Activated CD4-positive, alpha-beta T cell treated with anti-CD3 and anti-CD28 coated beads for 36 hours (primary cell): Measurements from ENCODE around the gene CDSN. TPM values are rescaled to one million over a fixed set of nuclear protein-coding genes. Genes with fewer than 3 reads are reported as not detected.
A peak's percentile ranks its signal among the peaks of the same experiment; 100 is the strongest.
"Not testable (repeated sequence)": the region's sequence is repeated elsewhere in the genome, so short reads cannot be mapped to it uniquely, and the experiment has no call there.

ENCODE experiments used
- ATAC-seq: fragments of 200-7000 bp; cut with Tn5 transposase; one replicate; pipeline ENCODE4 v1.10.0; 2021; ENCODE audit warnings: mild to moderate bottlenecking, moderate library complexity
- CTCF ChIA-PET: fragments of 350-600 bp; sonication (Branson Sonifier 250); formaldehyde crosslinking; loops from one replicate; lab custom pipeline; 2021; ENCODE audit warnings: antibody characterized with exemption; lab: Charles Lee
- POLR2A ChIA-PET: fragments of 350-600 bp; sonication (Branson Sonifier 250); formaldehyde crosslinking; loops from one replicate; lab custom pipeline; 2021; ENCODE audit warnings: antibody characterized with exemption, inconsistent platforms; lab: Charles Lee
- DNase-seq: peaks from one replicate; pipeline ENCODE4 v3.0.0-alpha.2; 2020
- H3K27ac Mint-ChIP-seq: one replicate; pipeline ENCODE4 v1.8.0; 2021; ENCODE audit warnings: mixed read lengths
- H3K27me3 Mint-ChIP-seq: one replicate; pipeline ENCODE4 v1.8.0; 2021; ENCODE audit warnings: mixed read lengths
- H3K36me3 Mint-ChIP-seq: one replicate; pipeline ENCODE4 v1.8.0; 2021; ENCODE audit warnings: low read depth, mixed read lengths
- H3K4me1 Mint-ChIP-seq: one replicate; pipeline ENCODE4 v1.8.0; 2021; ENCODE audit warnings: mixed read lengths
- H3K4me3 Mint-ChIP-seq: one replicate; pipeline ENCODE4 v1.8.0; 2021; ENCODE audit warnings: mild to moderate bottlenecking, moderate library complexity, mixed read lengths
- H3K9me3 Mint-ChIP-seq: one replicate; pipeline ENCODE4 v1.8.0; 2021; ENCODE audit warnings: low read depth, mixed read lengths
- intact Hi-C, 2 experiments: fragments of 100-400 bp; cut with DNase I in 1 of 2; cut with micrococcal nuclease in 1 of 2; formaldehyde crosslinking; loops; one replicate each; pipeline versions ENCODE4 v1.14.2 to v1.15.1; 2022 to 2024; cut with DNase I, micrococcal nuclease
- total RNA-seq, 2 experiments: library from RNA; stranded (reverse); gene quantifications; one replicate each; pipeline ENCODE4 v1.2.3, GENCODE V29; 2021

CDSN gene
- total RNA-seq, 2 experiments from 2014 or later: not detected

DNA sequence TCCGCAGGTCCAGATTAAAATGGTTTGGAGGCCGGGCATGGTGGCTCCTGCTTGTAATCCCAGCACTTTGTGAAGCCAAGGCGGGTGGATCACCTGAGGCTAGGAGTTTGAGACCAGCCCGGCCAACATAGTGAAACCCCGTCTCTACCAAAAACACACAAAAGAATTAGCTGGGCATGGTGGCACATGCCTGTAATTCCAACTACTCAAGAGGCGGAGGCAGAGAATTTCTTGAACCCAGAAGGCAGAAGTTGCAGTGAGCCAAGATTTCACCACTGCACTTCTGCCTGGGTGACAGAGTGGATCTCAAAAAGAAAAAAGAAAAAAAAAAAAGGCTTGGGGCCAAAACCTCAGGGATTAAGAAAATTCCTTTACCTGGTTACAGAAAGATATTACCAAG is 38.4 kb downstream of the CDSN start:
- H3K27me3 Mint-ChIP-seq: no peaks in the 10 kb centered on the region
- intact Hi-C loops: loop anchor here in 1 of 2 experiments (10.0 kb wide), 1 partner anchor 347 kb away; no protein-coding TSS in a partner anchor
- H3K4me3 Mint-ChIP-seq: no peak overlapping the region
- H3K4me1 Mint-ChIP-seq: peaks cover 15% of the 10 kb centered on the region
- POLR2A ChIA-PET: no interaction called here
- DNase-seq: no peak
- no peak for ATAC-seq
- CTCF ChIA-PET: interaction anchor here (0.8 to 4.5 kb wide), 5 partner anchors 11 to 401 kb away, joined by 3 to 19 read pairs (median 5); no protein-coding TSS in a partner anchor
- H3K27ac Mint-ChIP-seq: no peak overlapping the region
- no peaks in the 10 kb centered on the region for H3K9me3 Mint-ChIP-seq
- H3K36me3 Mint-ChIP-seq: no peaks in the 10 kb centered on the region

DNA sequence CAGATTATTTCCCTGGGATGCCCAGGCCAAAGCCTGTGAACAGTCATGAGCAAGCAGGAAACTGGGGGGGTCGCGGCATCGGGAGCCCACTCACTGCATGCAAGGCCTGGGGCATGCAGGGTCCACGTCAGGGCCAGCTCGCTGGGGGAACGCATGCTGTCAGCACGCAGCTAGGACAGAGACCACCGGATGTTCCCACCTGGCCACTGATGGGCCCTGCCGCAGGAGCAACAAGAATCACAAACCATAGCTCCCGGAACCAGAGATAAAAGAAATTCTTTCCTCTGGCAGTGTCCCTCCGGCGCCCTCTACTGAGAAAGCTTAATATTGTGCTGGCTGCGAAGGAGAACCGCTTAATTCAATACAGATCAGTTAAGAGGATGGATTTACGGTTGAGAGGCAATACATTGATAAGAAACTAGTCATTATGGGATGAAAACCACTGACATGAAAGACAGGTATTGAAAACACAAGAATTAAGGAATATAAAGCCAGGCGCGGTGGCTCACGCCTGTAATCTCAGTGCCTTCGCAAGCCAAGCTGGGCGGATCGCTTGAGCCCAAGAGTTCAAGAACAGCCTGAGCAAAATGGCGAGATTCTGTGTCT is 40.5 kb downstream of the CDSN start:
- Mint-ChIP-seq H3K9me3 (no peaks in the 10 kb centered on the region), H3K36me3 (no peaks in the 10 kb centered on the region), H3K27me3 (no peaks in the 10 kb centered on the region), H3K4me3 (peak overlapping the region; percentile 49), H3K4me1 (peaks cover 13% of the 10 kb centered on the region), H3K27ac (no peak overlapping the region)
- ChIA-PET CTCF (interaction anchor here (0.6 to 4.6 kb wide), 55 partner anchors 10 to 817 kb away, joined by 3 to 70 read pairs (median 4); partner anchors contain the start of genes C6orf15, GTF2H4 and VARS2), POLR2A (interaction anchor here (0.6 to 1.1 kb wide), 6 partner anchors 117 to 349 kb away, joined by 3 to 4 read pairs (median 3); no protein-coding TSS in a partner anchor)
- intact Hi-C loops: loop anchor here (1.0 to 10.0 kb wide), 3 partner anchors 164 to 345 kb away; partner anchors contain the start of gene VARS2 (in 1 of the 2)
- DNase-seq (peak; percentile 82), ATAC-seq (peak; percentile 91)

DNA sequence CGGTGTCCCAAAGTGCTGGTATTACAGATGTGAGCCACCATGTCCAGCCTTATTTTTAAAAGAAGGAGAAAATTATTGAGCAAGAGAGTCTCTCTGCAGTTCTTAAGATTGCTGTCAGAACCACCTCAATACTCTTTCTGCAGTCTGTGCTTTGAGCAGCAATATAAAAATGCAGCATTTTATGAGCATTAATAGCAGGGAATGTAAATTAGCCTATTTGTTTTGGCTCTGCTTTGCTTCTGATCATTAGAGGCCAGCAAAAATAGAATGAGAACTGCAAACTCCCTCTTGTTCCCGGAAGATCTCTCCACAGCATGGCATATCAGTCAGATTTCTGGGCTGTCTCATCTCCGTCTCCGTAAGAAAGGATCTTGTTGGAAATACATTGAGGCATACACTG is 43.6 kb downstream of the CDSN start:
- POLR2A ChIA-PET: no interaction called here
- H3K4me1 Mint-ChIP-seq: peaks cover 10% of the 10 kb centered on the region

DNA sequence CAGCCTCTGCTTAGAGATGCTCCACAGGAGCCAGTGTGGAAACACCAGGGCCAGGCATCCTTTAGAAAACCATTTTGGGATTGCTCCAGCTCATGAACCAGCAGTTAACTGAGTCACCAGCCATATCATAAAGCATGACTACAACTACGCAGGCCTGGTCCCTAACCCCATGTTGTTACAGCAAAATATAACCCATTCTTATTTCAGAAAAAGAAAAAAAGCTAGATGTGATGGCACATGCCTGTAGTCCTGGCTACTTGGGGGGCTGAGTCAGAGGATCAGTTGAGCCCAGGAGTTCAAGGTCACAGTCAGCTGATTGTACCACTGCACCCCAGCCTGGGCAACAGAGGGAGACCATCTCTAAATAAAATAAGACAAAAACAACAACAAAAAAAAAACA is 44.7 kb downstream of the CDSN start:
- H3K4me1 Mint-ChIP-seq: peaks cover 10% of the 10 kb centered on the region
- no peaks in the 10 kb centered on the region for H3K36me3 Mint-ChIP-seq
- ChIA-PET CTCF (interaction anchor here (0.6 kb wide), 1 partner anchor 973 kb away, joined by 4 read pairs; no protein-coding TSS in a partner anchor), POLR2A (no interaction called here)
- no peak overlapping the region for H3K27ac Mint-ChIP-seq
- no peaks in the 10 kb centered on the region for H3K9me3 Mint-ChIP-seq
- intact Hi-C loops: no loop called here
- no peak for DNase-seq
- H3K4me3 Mint-ChIP-seq: no peak overlapping the region
- no peak for ATAC-seq
- no peaks in the 10 kb centered on the region for H3K27me3 Mint-ChIP-seq

More for the DNA sequence above, 43.6 kb downstream of the CDSN start:
- H3K27ac Mint-ChIP-seq: no peak overlapping the region
- H3K36me3 Mint-ChIP-seq: no peaks in the 10 kb centered on the region
- H3K27me3 Mint-ChIP-seq: no peaks in the 10 kb centered on the region
- CTCF ChIA-PET: interaction anchor here (4.6 kb wide), 1 partner anchor 161 kb away, joined by 70 read pairs; the partner anchor contains the start of gene VARS2
- no peak for ATAC-seq
- DNase-seq: no peak
- H3K4me3 Mint-ChIP-seq: no peak overlapping the region
- intact Hi-C loops: no loop called here
- no peaks in the 10 kb centered on the region for H3K9me3 Mint-ChIP-seq

DNA sequence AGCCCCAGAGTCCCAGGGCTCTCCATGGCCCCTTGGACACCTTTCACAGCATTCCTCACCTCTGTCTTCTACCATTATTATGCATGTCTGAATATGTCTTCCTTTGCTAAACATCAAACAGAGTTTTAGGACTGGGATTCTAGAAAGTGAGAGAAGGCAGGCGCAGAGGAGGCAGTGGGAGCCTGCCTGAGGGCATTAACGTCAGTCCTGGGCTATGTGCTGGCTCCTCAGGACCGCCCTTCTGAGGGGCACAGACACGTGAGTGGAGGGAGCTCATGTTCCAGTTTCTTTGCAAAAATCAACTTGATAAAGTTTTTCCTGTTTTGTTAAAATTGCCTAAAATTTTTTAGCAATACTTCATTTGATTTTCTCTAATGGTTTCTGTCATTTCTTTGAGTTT is 45.8 kb downstream of the CDSN start:
- ChIA-PET CTCF (interaction anchor here (1.3 to 2.6 kb wide), 2 partner anchors 9 to 162 kb away, joined by 3 to 7 read pairs; no protein-coding TSS in a partner anchor), POLR2A (no interaction called here)
- Mint-ChIP-seq H3K27ac (no peak overlapping the region), H3K9me3 (no peaks in the 10 kb centered on the region), H3K27me3 (no peaks in the 10 kb centered on the region), H3K36me3 (no peaks in the 10 kb centered on the region), H3K4me3 (no peak overlapping the region), H3K4me1 (peaks cover 2% of the 10 kb centered on the region)
- intact Hi-C loops: no loop called here
- ATAC-seq (no peak), DNase-seq (no peak)

DNA sequence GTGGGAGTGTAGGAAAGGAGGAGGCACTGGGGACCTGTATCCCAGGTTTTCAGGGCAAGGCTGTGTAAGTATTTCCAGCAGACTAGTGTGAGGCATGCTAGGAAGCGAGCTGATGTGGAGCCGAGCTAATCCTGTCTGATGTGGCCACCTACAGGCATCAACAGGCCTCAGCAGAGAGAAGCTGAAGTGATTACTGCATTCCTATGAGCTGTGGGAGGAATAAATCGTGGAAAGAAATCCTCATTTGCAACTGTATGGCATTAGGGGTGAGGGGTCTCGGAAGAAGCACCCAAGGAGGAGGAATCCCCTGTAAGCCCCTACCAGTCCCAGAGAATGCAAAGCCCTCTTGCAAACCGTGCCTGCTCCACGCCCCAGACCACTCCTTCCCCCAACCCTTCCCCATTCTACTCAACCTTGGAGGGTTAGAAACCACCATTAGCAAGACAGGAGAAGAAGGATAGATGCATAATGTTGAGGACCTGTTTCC is 49.5 kb downstream of the CDSN start:
- peaks cover 2% of the 10 kb centered on the region for H3K4me1 Mint-ChIP-seq
- CTCF ChIA-PET: interaction anchor here (0.6 to 3.3 kb wide), 9 partner anchors 8 to 457 kb away, joined by 3 to 26 read pairs (median 4); no protein-coding TSS in a partner anchor
- H3K36me3 Mint-ChIP-seq: no peaks in the 10 kb centered on the region
- POLR2A ChIA-PET: no interaction called here
- no peak overlapping the region for H3K27ac Mint-ChIP-seq
- no peak overlapping the region for H3K4me3 Mint-ChIP-seq
- intact Hi-C loops: no loop called here
- no peak for DNase-seq
- H3K9me3 Mint-ChIP-seq: no peaks in the 10 kb centered on the region
- peaks cover 2% of the 10 kb centered on the region for H3K27me3 Mint-ChIP-seq
- peak; percentile 24 for ATAC-seq

DNA sequence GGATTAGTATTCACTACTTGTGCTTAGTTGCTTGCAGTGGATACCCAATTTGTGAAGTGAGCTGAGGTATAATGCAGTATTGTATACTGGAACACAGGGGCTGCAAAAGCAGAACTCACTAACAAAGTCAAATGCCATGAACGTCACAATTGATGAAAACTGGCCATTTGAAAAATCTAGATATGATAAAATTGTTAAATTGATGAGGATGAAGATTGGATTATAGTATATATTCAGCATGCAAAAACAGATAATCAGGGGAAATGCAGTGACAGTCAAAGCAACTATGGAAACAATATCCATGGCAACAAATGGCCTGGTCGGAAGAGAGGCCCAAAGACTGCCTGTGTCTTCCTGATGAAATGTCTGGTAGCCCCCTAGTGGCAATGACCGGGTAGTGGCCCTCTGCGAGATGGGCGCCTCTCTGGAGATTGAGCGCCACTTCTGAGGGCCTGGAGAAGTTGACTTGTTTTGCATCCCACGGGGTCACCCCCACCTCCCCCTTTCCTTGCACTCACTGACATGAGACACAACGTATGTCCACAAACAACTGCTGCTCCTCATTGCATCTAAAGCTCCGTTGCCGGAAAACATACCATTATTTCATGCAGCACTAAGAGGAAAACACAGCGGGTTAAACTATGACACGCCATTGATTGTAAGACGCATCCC is 51.4 kb downstream of the CDSN start:
- intact Hi-C loops: loop anchor here in 1 of 2 experiments (1.0 to 5.0 kb wide), 2 partner anchors 67 to 154 kb away; no protein-coding TSS in a partner anchor
- H3K36me3 Mint-ChIP-seq: no peaks in the 10 kb centered on the region
- peaks cover 2% of the 10 kb centered on the region for H3K4me1 Mint-ChIP-seq
- H3K9me3 Mint-ChIP-seq: no peaks in the 10 kb centered on the region
- peaks cover 2% of the 10 kb centered on the region for H3K27me3 Mint-ChIP-seq
- ChIA-PET CTCF (interaction anchor here (0.5 to 3.3 kb wide), 21 partner anchors 10 to 335 kb away, joined by 3 to 26 read pairs (median 3); partner anchors contain the start of gene VARS2), POLR2A (no interaction called here)
- H3K27ac Mint-ChIP-seq: no peak overlapping the region
- ATAC-seq (peak; percentile 99), DNase-seq (peak; percentile 82)
- H3K4me3 Mint-ChIP-seq: no peak overlapping the region

DNA sequence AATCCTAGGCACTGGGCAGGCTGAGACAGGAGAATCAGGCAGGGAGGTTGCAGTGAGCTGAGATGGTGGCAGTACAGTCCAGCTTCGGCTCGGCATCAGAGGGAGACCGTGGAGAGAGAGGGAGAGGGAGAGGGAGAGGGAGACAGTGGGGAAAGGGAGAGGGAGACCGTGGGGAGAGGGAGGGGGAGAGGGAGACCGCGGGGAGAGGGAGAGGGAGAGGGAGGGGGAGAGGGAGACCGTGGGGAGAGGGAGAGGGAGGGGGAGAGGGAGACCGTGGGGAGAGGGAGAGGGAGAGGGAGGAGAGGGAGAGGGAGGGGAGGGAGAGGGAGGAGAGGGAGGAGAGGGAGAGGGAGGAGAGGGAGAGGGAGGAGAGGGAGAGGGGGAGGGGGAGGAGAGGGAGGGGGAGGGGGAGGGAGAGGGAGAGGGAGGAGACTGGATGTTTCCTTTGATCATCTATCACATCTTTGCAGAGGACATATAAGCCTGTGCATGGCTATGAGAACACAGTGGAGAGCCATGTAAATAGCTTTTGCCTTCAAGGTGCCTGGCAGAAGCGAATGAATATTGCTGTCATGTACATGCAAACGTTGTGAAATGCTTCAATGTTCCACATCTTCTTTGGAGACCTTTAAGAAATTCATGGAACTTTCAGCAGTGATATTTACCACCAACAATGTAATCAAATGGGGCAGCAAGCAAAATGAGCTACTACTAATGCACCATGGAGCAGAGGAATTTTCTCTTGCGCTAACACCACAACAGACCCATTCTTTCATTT is 52.2 kb downstream of the CDSN start:
- not testable (repeated sequence) for H3K4me3 Mint-ChIP-seq, H3K27ac Mint-ChIP-seq, H3K4me1 Mint-ChIP-seq, H3K27me3 Mint-ChIP-seq, DNase-seq, ATAC-seq, H3K36me3 Mint-ChIP-seq, H3K9me3 Mint-ChIP-seq
- CTCF ChIA-PET: interaction anchor here (0.6 to 3.3 kb wide), 11 partner anchors 11 to 334 kb away, joined by 3 to 26 read pairs (median 3); partner anchors contain the start of gene VARS2
- POLR2A ChIA-PET: interaction anchor here (0.5 kb wide), 1 partner anchor 851 kb away, joined by 3 read pairs; no protein-coding TSS in a partner anchor
- intact Hi-C loops: loop anchor here in 1 of 2 experiments (5.0 kb wide), 1 partner anchor 66 kb away; no protein-coding TSS in a partner anchor

DNA sequence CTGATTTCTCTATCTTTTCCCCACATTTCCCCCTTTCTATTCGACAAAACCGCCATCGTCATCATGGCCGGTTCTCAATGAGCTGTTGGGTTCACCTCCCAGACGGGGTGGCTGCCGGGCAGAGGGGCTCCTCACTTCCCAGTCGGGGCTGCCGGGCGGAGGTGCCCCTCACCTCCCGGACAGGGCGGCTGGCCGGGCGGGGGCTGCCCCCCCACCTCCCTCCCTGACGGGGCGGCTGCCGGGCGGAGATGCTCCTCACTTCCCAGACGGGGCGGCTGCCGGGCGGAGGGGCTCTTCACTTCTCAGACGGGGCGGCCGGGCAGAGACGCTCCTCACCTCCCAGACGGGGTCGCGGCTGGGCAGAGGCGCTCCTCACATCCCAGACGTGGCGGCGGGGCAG is 53.2 kb downstream of the CDSN start:
- H3K36me3 Mint-ChIP-seq, H3K9me3 Mint-ChIP-seq, H3K27ac Mint-ChIP-seq, POLR2A ChIA-PET, H3K4me1 Mint-ChIP-seq, DNase-seq, CTCF ChIA-PET, ATAC-seq, H3K4me3 Mint-ChIP-seq, H3K27me3 Mint-ChIP-seq: not testable (repeated sequence)
- intact Hi-C loops: loop anchor here in 1 of 2 experiments (5.0 kb wide), 1 partner anchor 65 kb away; no protein-coding TSS in a partner anchor

DNA sequence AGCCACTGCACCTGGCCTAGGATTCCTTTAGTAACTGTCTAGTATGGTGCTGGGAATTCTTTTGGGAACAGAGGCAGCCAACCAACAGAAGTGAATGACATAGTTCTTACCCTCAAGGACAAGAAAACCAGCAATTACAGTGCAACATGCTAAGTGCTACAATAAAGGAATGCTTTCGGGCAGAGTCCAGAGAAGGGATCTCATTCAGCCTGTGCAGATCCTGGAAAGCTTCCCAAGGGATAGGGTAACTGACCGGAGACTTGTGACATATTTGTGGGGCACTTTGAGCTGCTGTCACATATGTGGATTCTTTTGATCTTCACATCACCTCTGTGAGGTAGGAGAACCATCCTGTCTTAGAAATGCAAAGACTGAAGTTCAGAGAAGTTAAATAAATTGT is 54.7 kb downstream of the CDSN start:
- H3K27me3 Mint-ChIP-seq: peaks cover 6% of the 10 kb centered on the region
- H3K27ac Mint-ChIP-seq: no peak overlapping the region
- ChIA-PET POLR2A (no interaction called here), CTCF (interaction anchor here (0.9 kb wide), 1 partner anchor 18 kb away, joined by 3 read pairs; no protein-coding TSS in a partner anchor)
- no peak overlapping the region for H3K4me3 Mint-ChIP-seq
- DNase-seq (no peak), ATAC-seq (no peak)
- intact Hi-C loops: loop anchor here in 1 of 2 experiments (5.0 kb wide), 1 partner anchor 63 kb away; no protein-coding TSS in a partner anchor
- peaks cover 2% of the 10 kb centered on the region for H3K4me1 Mint-ChIP-seq
- no peaks in the 10 kb centered on the region for H3K9me3 Mint-ChIP-seq
- H3K36me3 Mint-ChIP-seq: no peaks in the 10 kb centered on the region
